IPS DF 19.7 (cell line): ENCODE measurements around the gene CIDEB.
"Not testable (repeated sequence)": the region's sequence is repeated elsewhere in the genome, so short reads cannot be mapped to it uniquely, and the experiment has no call there.

Source experiments
- DNase-seq: peaks from one replicate; pipeline ENCODE4 v3.0.0-alpha.2; 2013; ENCODE audit warnings: low read depth, low spot score

The CIDEB gene, protein sequence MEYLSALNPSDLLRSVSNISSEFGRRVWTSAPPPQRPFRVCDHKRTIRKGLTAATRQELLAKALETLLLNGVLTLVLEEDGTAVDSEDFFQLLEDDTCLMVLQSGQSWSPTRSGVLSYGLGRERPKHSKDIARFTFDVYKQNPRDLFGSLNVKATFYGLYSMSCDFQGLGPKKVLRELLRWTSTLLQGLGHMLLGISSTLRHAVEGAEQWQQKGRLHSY

GRCh38 chr14:24307575-24308341, at the start of gene CIDEB:
TSS of gene CIDEB (minus strand) at chr14:24307977. CDS start at chr14:24307858, 119 bp downstream.
- no peak for DNase-seq

DNA sequence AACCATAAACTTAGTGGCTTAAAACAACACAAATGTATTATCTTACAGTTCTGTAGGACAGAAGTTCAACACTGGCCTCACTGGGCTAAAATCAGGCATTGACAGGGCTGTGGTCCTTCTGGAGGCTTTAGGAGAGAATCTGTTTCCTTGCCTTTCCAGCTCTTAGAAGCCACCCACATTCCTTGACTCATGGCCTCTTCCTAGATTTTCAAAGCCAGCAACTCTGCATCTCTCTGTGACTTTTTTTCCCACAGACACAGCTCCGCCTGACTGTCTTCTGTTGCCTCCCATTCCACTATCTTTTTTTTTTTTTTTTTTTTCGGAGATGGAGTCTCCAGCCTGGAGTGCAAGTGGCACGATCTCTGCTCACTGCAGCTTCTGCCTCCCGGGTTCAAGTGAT, 48.4 kb upstream of the CIDEB start:
- DNase-seq: no peak

GRCh38 chr14:24355009-24355408, 47.2 kb upstream of the CIDEB start:
- no peak for DNase-seq

- DNase-seq: not testable (repeated sequence)
These were observed 46.7 kb upstream of the CIDEB start for GRCh38 chr14:24354482-24354825.

DNA sequence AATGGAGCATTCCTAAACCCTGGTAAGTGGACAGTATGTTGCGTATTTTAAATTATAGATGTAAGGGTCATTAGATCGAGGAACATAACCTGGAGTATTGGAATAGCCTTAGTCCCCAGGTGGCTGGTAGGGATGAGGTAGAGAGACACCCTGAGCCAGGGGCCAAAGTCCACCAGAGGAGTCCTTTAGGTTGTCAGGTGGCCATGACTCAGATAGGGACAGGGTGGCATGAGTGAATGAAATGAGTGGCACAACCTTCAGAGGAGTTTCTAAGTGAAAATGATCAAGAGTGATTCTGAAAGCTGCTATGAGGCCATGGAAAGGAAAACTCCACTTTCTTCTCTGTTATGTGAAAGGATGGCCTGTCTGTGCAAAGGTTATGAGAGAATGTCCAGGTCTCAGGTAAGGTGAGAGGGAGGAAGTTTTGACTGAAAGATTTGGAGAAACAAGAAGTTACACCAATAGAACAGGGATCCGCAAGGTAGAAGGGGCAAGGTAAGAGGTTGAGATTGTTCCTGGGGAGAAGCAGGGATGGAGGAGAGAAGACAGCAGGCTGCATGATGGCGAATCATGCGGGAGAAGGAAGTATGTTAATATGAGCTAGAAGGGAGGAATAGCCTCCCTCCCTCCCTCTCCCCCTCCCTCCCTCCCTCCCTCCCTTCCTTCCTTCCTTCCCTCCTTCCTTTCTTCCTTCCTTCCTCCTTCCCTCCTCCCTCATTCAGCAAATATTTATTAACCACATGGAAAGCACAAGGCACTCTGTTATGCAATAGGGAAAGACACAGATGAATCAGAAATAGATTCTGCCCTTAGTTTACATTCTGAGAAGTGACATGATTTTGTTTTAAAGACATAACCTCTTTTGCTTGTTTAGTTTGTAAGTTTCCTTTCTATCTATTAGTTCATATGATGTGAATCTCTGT, 46.0 kb upstream of the CIDEB start:
- no peak for DNase-seq

GRCh38 chr14:24351517-24351916, 43.7 kb upstream of the CIDEB start:
- no peak for DNase-seq

DNA sequence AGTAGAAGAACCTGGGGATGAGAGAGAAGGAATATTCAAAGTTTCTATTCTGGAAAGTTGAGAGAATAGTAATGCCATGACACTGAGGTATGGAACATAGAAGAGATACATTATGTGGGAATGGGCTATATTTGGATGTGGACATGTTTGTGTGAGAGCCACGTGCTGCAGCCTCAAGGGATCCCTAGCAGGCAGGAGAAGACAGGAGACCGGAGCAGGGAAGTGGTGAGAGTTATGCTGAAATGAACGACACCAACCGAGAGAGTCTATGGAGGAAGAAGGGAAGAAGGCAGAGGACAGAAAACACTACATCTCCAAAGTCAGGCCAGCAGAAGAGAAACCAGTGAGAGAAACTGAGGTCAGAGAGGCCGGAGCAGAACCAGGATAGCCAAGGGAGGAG, 42.0 kb upstream of the CIDEB start:
- no peak for DNase-seq

GRCh38 chr14:24348186-24348585, 40.4 kb upstream of the CIDEB start:
- no peak for DNase-seq

- no peak for DNase-seq
These were observed 39.4 kb upstream of the CIDEB start for GRCh38 chr14:24347134-24347533.

GRCh38 chr14:24343795-24344660, 36.3 kb upstream of the CIDEB start:
- DNase-seq: no peak

DNA sequence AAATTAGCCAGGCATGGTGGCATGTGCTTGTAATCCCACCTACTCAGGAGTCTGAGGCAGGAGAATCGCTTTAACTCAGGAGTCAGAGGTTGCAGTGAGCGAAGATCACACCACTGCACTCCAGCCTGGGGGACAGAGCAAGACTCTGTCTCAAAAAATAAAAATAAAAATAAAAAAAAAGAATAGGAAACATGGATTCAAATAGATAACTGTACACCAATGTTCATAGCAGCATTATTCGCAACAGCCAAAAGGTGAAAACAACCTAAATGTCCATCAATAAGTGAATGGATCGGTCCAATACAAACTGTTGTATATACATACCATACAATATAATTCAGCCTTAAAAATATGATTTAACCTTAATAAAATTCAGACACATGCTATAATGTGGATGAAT, 35.1 kb upstream of the CIDEB start:
- DNase-seq: no peak

DNA sequence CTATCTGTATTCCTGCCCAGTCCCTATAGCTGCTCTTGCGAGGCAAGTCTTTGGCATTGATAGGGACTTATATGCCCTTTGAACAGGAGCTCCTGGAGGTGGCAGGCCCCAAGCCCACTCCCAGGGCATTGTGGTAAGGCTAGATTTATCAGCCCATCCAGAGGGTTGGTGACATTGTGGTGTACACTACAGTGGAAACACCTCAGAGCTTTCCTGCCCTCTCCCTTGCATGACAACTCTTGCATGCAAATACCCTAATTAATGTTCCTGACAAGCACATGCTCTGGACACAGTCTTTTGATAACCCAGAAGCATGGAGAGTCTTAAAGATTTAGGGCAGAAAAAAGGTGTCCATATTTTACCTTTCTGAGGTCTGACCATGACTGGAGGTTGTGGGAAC, 32.8 kb upstream of the CIDEB start:
- DNase-seq: no peak

- no peak for DNase-seq
These were observed 31.7 kb upstream of the CIDEB start, which contains the start of gene RIPK3 for GRCh38 chr14:24339284-24340151. TSS of gene RIPK3 (minus strand) at chr14:24339991. CDS start at chr14:24339826, 165 bp downstream.

GRCh38 chr14:24338843-24339242, 31.1 kb upstream of the CIDEB start:
- DNase-seq: no peak

- DNase-seq: no peak
These were observed 30.0 kb upstream of the CIDEB start for GRCh38 chr14:24337824-24338175.

GRCh38 chr14:24337144-24337823, 29.5 kb upstream of the CIDEB start:
- no peak for DNase-seq

- no peak for DNase-seq
These were observed 27.8 kb upstream of the CIDEB start for GRCh38 chr14:24335461-24336171.

- no peak for DNase-seq
These were observed 26.9 kb upstream of the CIDEB start, which contains the start of gene ADCY4 for GRCh38 chr14:24334431-24335291. TSS of gene ADCY4 (minus strand) at chr14:24335071. CDS start at chr14:24334652, 419 bp downstream.
